Measurements from ENCODE around the gene BCL6. TPM values are rescaled to one million over a fixed set of nuclear protein-coding genes. Genes with fewer than 3 reads are reported as not detected.
A peak's percentile ranks its signal among the peaks of the same experiment; 100 is the strongest.

Gene BCL6
- total and polyA plus RNA-seq, 4 donors = 7.8 to 71.8 (median 13.3) TPM

DNA sequence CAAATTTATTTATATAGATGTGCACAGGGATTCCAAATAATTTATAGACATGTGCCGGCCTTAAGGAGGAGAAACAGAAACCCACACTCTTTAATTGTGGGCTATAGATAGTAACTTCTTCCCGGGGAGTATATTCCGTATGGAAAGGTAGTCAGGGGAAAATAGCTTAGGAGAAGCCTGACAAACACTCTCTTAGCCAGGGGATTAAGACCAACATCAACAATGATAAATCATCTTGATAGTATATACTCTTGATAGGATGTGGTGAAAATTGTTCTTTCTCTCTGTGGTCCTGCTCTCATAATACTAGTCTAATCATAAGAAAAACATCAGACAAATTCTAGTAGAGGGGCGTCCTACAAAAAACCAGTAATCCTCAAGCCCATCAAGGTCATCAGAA lies 8.2 kb upstream of the BCL6 start:
- H3K4me3 ChIP-seq (ENCODE audit: low read depth in 1 of 3, low read length in 3 of 3) = no peak overlapping the region
- no peaks in the 10 kb centered on the region for H3K9me3 ChIP-seq (ENCODE audit: control insufficient read depth in 4 of 4, low read length in 3 of 4)
- no peaks in the 10 kb centered on the region for H3K27me3 ChIP-seq (ENCODE audit: control insufficient read depth in 4 of 4, insufficient read depth in 4 of 4, low read length in 3 of 4)
- DNase-seq (ENCODE audit: low spot score) = no peak
- peaks cover 3 to 24% (median 20%) of the 10 kb centered on the region in 4 donors for H3K4me1 ChIP-seq (ENCODE audit: control insufficient read depth in 4 of 4, insufficient read depth in 4 of 4, low read length in 3 of 4)
- 91% methylated on average over 4 of the region's 4 CpGs for WGBS
- TF ChIP-seq, protein P1, sequence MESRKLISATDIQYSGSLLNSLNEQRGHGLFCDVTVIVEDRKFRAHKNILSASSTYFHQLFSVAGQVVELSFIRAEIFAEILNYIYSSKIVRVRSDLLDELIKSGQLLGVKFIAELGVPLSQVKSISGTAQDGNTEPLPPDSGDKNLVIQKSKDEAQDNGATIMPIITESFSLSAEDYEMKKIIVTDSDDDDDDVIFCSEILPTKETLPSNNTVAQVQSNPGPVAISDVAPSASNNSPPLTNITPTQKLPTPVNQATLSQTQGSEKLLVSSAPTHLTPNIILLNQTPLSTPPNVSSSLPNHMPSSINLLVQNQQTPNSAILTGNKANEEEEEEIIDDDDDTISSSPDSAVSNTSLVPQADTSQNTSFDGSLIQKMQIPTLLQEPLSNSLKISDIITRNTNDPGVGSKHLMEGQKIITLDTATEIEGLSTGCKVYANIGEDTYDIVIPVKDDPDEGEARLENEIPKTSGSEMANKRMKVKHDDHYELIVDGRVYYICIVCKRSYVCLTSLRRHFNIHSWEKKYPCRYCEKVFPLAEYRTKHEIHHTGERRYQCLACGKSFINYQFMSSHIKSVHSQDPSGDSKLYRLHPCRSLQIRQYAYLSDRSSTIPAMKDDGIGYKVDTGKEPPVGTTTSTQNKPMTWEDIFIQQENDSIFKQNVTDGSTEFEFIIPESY (IDR thresholded peaks at IDR 0.05) = no peak
- TF ChIP-seq, protein P2, sequence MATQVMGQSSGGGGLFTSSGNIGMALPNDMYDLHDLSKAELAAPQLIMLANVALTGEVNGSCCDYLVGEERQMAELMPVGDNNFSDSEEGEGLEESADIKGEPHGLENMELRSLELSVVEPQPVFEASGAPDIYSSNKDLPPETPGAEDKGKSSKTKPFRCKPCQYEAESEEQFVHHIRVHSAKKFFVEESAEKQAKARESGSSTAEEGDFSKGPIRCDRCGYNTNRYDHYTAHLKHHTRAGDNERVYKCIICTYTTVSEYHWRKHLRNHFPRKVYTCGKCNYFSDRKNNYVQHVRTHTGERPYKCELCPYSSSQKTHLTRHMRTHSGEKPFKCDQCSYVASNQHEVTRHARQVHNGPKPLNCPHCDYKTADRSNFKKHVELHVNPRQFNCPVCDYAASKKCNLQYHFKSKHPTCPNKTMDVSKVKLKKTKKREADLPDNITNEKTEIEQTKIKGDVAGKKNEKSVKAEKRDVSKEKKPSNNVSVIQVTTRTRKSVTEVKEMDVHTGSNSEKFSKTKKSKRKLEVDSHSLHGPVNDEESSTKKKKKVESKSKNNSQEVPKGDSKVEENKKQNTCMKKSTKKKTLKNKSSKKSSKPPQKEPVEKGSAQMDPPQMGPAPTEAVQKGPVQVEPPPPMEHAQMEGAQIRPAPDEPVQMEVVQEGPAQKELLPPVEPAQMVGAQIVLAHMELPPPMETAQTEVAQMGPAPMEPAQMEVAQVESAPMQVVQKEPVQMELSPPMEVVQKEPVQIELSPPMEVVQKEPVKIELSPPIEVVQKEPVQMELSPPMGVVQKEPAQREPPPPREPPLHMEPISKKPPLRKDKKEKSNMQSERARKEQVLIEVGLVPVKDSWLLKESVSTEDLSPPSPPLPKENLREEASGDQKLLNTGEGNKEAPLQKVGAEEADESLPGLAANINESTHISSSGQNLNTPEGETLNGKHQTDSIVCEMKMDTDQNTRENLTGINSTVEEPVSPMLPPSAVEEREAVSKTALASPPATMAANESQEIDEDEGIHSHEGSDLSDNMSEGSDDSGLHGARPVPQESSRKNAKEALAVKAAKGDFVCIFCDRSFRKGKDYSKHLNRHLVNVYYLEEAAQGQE (IDR thresholded peaks at IDR 0.05) = no peak
- TF ChIP-seq HNF4A (conservative IDR thresholded peaks at IDR 0.05) = no peak
- no peak for TF ChIP-seq FOXA2 (IDR thresholded peaks at IDR 0.05)
- no peak for TF ChIP-seq YY1 (IDR thresholded peaks at IDR 0.05)
- TF ChIP-seq FOXA1 (IDR thresholded peaks at IDR 0.05) = no peak
- TF ChIP-seq, protein P3, sequence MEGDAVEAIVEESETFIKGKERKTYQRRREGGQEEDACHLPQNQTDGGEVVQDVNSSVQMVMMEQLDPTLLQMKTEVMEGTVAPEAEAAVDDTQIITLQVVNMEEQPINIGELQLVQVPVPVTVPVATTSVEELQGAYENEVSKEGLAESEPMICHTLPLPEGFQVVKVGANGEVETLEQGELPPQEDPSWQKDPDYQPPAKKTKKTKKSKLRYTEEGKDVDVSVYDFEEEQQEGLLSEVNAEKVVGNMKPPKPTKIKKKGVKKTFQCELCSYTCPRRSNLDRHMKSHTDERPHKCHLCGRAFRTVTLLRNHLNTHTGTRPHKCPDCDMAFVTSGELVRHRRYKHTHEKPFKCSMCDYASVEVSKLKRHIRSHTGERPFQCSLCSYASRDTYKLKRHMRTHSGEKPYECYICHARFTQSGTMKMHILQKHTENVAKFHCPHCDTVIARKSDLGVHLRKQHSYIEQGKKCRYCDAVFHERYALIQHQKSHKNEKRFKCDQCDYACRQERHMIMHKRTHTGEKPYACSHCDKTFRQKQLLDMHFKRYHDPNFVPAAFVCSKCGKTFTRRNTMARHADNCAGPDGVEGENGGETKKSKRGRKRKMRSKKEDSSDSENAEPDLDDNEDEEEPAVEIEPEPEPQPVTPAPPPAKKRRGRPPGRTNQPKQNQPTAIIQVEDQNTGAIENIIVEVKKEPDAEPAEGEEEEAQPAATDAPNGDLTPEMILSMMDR (IDR thresholded peaks at IDR 0.05; ENCODE audit: low read depth, low read length, missing input control) = no peak
- no peak for TF ChIP-seq SP1 (IDR thresholded peaks at IDR 0.05)
- TF ChIP-seq RXRA (IDR thresholded peaks at IDR 0.05) = no peak
- no peak for TF ChIP-seq JUND (IDR thresholded peaks at IDR 0.05)
- no peak for TF ChIP-seq EGR1 (IDR thresholded peaks at IDR 0.05; ENCODE audit: low read depth in 2 of 2)
- TF ChIP-seq, protein P4, sequence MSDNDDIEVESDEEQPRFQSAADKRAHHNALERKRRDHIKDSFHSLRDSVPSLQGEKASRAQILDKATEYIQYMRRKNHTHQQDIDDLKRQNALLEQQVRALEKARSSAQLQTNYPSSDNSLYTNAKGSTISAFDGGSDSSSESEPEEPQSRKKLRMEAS (IDR thresholded peaks at IDR 0.05) = no peak
- no peak for TF ChIP-seq HNF4G (IDR thresholded peaks at IDR 0.05)
- TF ChIP-seq GABPA (IDR thresholded peaks at IDR 0.05 in 1 of 2, conservative IDR thresholded peaks at IDR 0.05 in 1 of 2) = no peak
- no peak for TF ChIP-seq RAD21 (IDR thresholded peaks at IDR 0.05)
- no peak overlapping the region for H3K9ac ChIP-seq (ENCODE audit: low read depth in 1 of 2, low read length in 2 of 2)
- no peak overlapping the region for H3K27ac ChIP-seq (ENCODE audit: low read depth in 1 of 2, low read length in 2 of 2)
- no peaks in the 10 kb centered on the region for H3K36me3 ChIP-seq (ENCODE audit: control insufficient read depth in 4 of 4, insufficient read depth in 3 of 4, low read depth in 1 of 4, low read length in 3 of 4)

DNA sequence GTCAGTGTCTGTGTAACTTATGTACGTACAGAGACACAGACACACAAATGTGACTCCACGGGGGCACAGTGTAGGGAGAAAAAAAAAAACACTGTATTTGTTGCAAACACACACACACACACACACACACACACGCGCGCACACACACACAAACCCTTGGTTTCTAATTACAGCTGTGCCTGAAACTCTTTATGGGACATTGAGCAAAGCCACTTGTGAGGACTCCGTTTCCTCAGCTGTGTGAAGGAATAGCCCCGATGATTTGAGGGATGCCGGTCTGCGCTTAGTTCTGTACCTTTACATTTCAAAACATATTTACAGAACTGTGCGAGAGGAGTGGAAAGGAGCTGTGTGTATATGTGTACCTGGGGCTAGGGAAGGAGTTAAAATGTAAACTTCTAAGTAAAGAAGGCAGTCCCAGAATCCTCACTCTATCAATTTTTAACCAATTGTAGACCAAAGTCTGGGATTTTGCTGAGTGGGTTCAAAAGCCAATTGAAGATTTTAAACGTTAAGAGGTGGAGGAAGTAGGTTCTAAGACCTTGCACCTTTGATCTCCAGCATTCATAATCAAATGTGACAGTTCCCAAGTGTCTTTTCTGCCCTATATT lies 5.3 kb upstream of the BCL6 start:
- Histone ChIP-seq H3K27ac (ENCODE audit: low read depth in 1 of 2, low read length in 2 of 2) (peak overlapping the region; percentile 66 to 78), H3K36me3 (ENCODE audit: control insufficient read depth in 4 of 4, insufficient read depth in 3 of 4, low read depth in 1 of 4, low read length in 3 of 4) (no peaks in the 10 kb centered on the region)
- no peak for DNase-seq (ENCODE audit: low spot score)
- TF ChIP-seq, protein P1 (IDR thresholded peaks at IDR 0.05) = no peak
- TF ChIP-seq, protein P3 (IDR thresholded peaks at IDR 0.05; ENCODE audit: low read depth, low read length, missing input control) = peak; percentile 1
- TF ChIP-seq FOXA1 (IDR thresholded peaks at IDR 0.05) (no peak), RXRA (IDR thresholded peaks at IDR 0.05) (peak in 1 of 2 donors; percentile 16), NR2F2 (IDR thresholded peaks at IDR 0.05) (no peak), HNF4A (conservative IDR thresholded peaks at IDR 0.05) (peak; percentile 20 to 59), YY1 (IDR thresholded peaks at IDR 0.05) (no peak)
- TF ChIP-seq, protein P4 (IDR thresholded peaks at IDR 0.05) = peak; percentile 16

More for the DNA sequence above, 5.3 kb upstream of the BCL6 start:
- Histone ChIP-seq H3K4me3 (ENCODE audit: low read depth in 1 of 3, low read length in 3 of 3) (peak overlapping the region; percentile 35 to 65 (median 45)), H3K27me3 (ENCODE audit: control insufficient read depth in 4 of 4, insufficient read depth in 4 of 4, low read length in 3 of 4) (no peaks in the 10 kb centered on the region), H3K9ac (ENCODE audit: low read depth in 1 of 2, low read length in 2 of 2) (peak overlapping the region; percentile 45 to 60), H3K4me1 (ENCODE audit: control insufficient read depth in 4 of 4, insufficient read depth in 4 of 4, low read length in 3 of 4) (peaks cover 3 to 38% (median 32%) of the 10 kb centered on the region in 4 donors), H3K9me3 (ENCODE audit: control insufficient read depth in 4 of 4, low read length in 3 of 4) (no peaks in the 10 kb centered on the region)
- WGBS = 13% methylated on average over 11 of the region's 11 CpGs

Measured in liver (tissue), 9 donors.